H1 (cell line): ENCODE data around the gene EEIG2. TPM values are rescaled to one million over a fixed set of nuclear protein-coding genes. Genes with fewer than 3 reads are reported as not detected.

Experiments
- CTCF ChIA-PET: fragments of 300-600 bp; sonication (Branson Sonifier 250); formaldehyde crosslinking; loops from one replicate; lab custom pipeline; 2021; ENCODE audit not compliant: partially characterized antibody; lab: Charles Lee
- POLR2A ChIA-PET: fragments of 300-600 bp; sonication (Branson Sonifier 250); formaldehyde crosslinking; loops from one replicate; lab custom pipeline; 2021; ENCODE audit warnings: inconsistent platforms; ENCODE audit not compliant: partially characterized antibody; lab: Charles Lee
- DNase-seq, 2 experiments: peaks; one replicate each; pipeline versions ENCODE4 v3.0.0 to v3.0.0-alpha.2; 2010 to 2022; ENCODE audit warnings: low spot score in 2 of 2, low read depth in 1 of 2, mixed read lengths in 1 of 2
- FAIRE-seq: peaks from 2 replicates; lab custom pipeline; 2011; peaks lifted over from hg19 to GRCh38; lab: Jason Lieb, UNC
- H2AFZ ChIP-seq: 2 replicates; pipeline ENCODE4 v1.8.1; 2012; ENCODE audit warnings: low read length, inconsistent platforms
- H2AK5ac ChIP-seq: 2 replicates; pipeline ENCODE4 v1.6.1; 2013; ENCODE audit warnings: low read depth, low read length
- H2BK120ac ChIP-seq: replicated peaks from 2 replicates; pipeline ENCODE3; 2013; ENCODE audit warnings: low read depth, low read length, inconsistent platforms
- H2BK12ac ChIP-seq: 2 replicates; pipeline ENCODE4 v1.6.1; 2013; ENCODE audit warnings: low read depth, low read length
- H2BK15ac ChIP-seq: 2 replicates; pipeline ENCODE4 v1.6.1; 2013; ENCODE audit warnings: low read length
- H2BK20ac ChIP-seq: 2 replicates; pipeline ENCODE4 v1.6.1; 2013; ENCODE audit warnings: low read length
- H2BK5ac ChIP-seq: 2 replicates; pipeline ENCODE4 v1.6.1; 2013; ENCODE audit warnings: low read depth, low read length
- H3K14ac ChIP-seq: 2 replicates; pipeline ENCODE4 v1.6.1; 2013; ENCODE audit warnings: inconsistent platforms; ENCODE audit not compliant: insufficient read length
- H3K18ac ChIP-seq: 2 replicates; pipeline ENCODE4 v1.6.1; 2013; ENCODE audit warnings: low read length; ENCODE audit errors: extremely low read depth
- H3K23ac ChIP-seq: 2 replicates; pipeline ENCODE4 v1.6.1; 2013; ENCODE audit warnings: inconsistent platforms; ENCODE audit not compliant: insufficient read length
- H3K23me2 ChIP-seq: 2 replicates; pipeline ENCODE4 v1.6.1; 2013; ENCODE audit warnings: low read depth, low read length
- H3K27ac ChIP-seq: 2 replicates; pipeline ENCODE4 v1.6.1; 2011; ENCODE audit warnings: low read depth, low read length, inconsistent platforms
- H3K27me3 ChIP-seq, 4 experiments: replicated peaks in 1 of 4; 1 replicate in 1 of 4; 2 replicates in 3 of 4; pipeline versions ENCODE4 v1.6.1 to v1.8.1; 2011 to 2013; ENCODE audit warnings: low read length in 3 of 4, mild to moderate bottlenecking in 3 of 4, inconsistent platforms in 2 of 4, mixed read lengths in 2 of 4, moderate library complexity in 1 of 4; ENCODE audit not compliant: control insufficient read depth in 3 of 4, insufficient read depth in 3 of 4; ENCODE audit errors: extremely low read depth in 1 of 4
- H3K36me3 ChIP-seq, 4 experiments: 2 replicates each; pipeline versions ENCODE4 v1.6.1 to v1.8.1; 2011 to 2013; ENCODE audit warnings: mild to moderate bottlenecking in 4 of 4, low read length in 3 of 4, moderate library complexity in 2 of 4, control low read depth in 1 of 4, inconsistent platforms in 1 of 4; ENCODE audit not compliant: insufficient read depth in 4 of 4, control insufficient read depth in 2 of 4
- H3K4ac ChIP-seq: replicated peaks from 2 replicates; pipeline ENCODE3; 2013; ENCODE audit warnings: low read length, low read depth, mixed read lengths, inconsistent platforms; ENCODE audit not compliant: insufficient read length
- H3K4me1 ChIP-seq, 4 experiments: replicated peaks in 1 of 4; 1 replicate in 1 of 4; 2 replicates in 3 of 4; pipeline versions ENCODE4 v1.6.1 to v1.8.1; 2011 to 2013; ENCODE audit warnings: low read length in 3 of 4, inconsistent platforms in 2 of 4, mixed read lengths in 1 of 4; ENCODE audit not compliant: insufficient read depth in 4 of 4, control insufficient read depth in 3 of 4
- H3K4me2 ChIP-seq, 2 experiments: 2 replicates each; pipeline versions ENCODE4 v1.6.1 to v1.8.1; 2011 to 2013; ENCODE audit warnings: low read depth in 2 of 2, low read length in 2 of 2, control low read depth in 1 of 2, inconsistent platforms in 1 of 2, mild to moderate bottlenecking in 1 of 2; ENCODE audit not compliant: insufficient read depth in 1 of 2
- H3K4me3 ChIP-seq, 4 experiments: fragments of 200-600, 300-600 bp in 1 of 4; sonication (generic), shearing (Covaris generic), sonication (Bioruptor Twin) in 1 of 4; 2 replicates each; pipeline versions ENCODE4 v1.5.1 to v1.8.1; 2011 to 2016; ENCODE audit warnings: low read length in 4 of 4, low read depth in 3 of 4, control low read depth in 2 of 4, inconsistent platforms in 2 of 4, mild to moderate bottlenecking in 2 of 4, mixed read lengths in 1 of 4, moderate library complexity in 1 of 4; ENCODE audit not compliant: insufficient read depth in 2 of 4; ENCODE audit errors: extremely low read depth in 1 of 4
- H3K56ac ChIP-seq: replicated peaks from 2 replicates; pipeline ENCODE3; 2013; ENCODE audit warnings: low read depth, mild to moderate bottlenecking, mixed read lengths, low read length, inconsistent platforms; ENCODE audit not compliant: insufficient read length
- H3K79me1 ChIP-seq: 2 replicates; pipeline ENCODE4 v1.6.1; 2013; ENCODE audit warnings: low read depth, low read length, control low read depth
- H3K79me2 ChIP-seq, 2 experiments: 2 replicates each; pipeline versions ENCODE4 v1.6.1 to v1.8.1; 2012 to 2013; ENCODE audit warnings: low read length in 2 of 2, mild to moderate bottlenecking in 2 of 2, inconsistent platforms in 1 of 2; ENCODE audit not compliant: insufficient read depth in 2 of 2, control insufficient read depth in 1 of 2
- H3K9ac ChIP-seq, 4 experiments: replicated peaks in 1 of 4; 1 replicate in 1 of 4; 2 replicates in 3 of 4; pipeline versions ENCODE4 v1.6.1 to v1.8.1; 2011 to 2013; ENCODE audit warnings: low read depth in 3 of 4, low read length in 3 of 4, control low read depth in 2 of 4, mild to moderate bottlenecking in 2 of 4, moderate library complexity in 2 of 4, inconsistent platforms in 1 of 4; ENCODE audit errors: extremely low read depth in 1 of 4
- H3K9me3 ChIP-seq, 2 experiments: 2 replicates each; pipeline versions ENCODE4 v1.6.1 to v1.8.1; 2012 to 2013; ENCODE audit warnings: mild to moderate bottlenecking in 2 of 2, moderate library complexity in 2 of 2, control low read depth in 1 of 2, inconsistent platforms in 1 of 2, low read depth in 1 of 2, low read length in 1 of 2, mixed read lengths in 1 of 2; ENCODE audit not compliant: insufficient read depth in 2 of 2
- H4K20me1 ChIP-seq, 2 experiments: replicated peaks in 1 of 2; 2 replicates each; pipeline versions ENCODE3 to v1.8.1; 2011 to 2013; ENCODE audit warnings: inconsistent platforms in 2 of 2, low read length in 2 of 2, mild to moderate bottlenecking in 1 of 2; ENCODE audit not compliant: insufficient read depth in 2 of 2, control insufficient read depth in 1 of 2
- H4K5ac ChIP-seq: 2 replicates; pipeline ENCODE4 v1.6.1; 2013; ENCODE audit warnings: low read length, low read depth, mixed read lengths, inconsistent platforms; ENCODE audit not compliant: insufficient read length
- H4K8ac ChIP-seq: 2 replicates; pipeline ENCODE4 v1.8.0; 2013; ENCODE audit warnings: mild to moderate bottlenecking, moderate library complexity, low read length, inconsistent platforms; ENCODE audit not compliant: insufficient read depth; ENCODE audit errors: extremely low read depth
- H4K91ac ChIP-seq: replicated peaks from 2 replicates; pipeline ENCODE3; 2013; ENCODE audit warnings: low read length, mixed read lengths, inconsistent platforms; ENCODE audit not compliant: insufficient read length
- CHD2 ChIP-seq: IDR thresholded peaks from 2 replicates; pipeline ENCODE4 v1.6.1; 2012; ENCODE audit warnings: low read length, improper control_type of control experiment
- EZH2 ChIP-seq: fragments of 200-600 bp; sonication (generic); IDR thresholded peaks from 2 replicates; pipeline ENCODE4 v1.7.1; 2012; ENCODE audit warnings: low read depth, mild to moderate bottlenecking, moderate library complexity, low read length, inconsistent platforms; ENCODE audit not compliant: severe bottlenecking
- WGBS, 2 experiments: shearing (Covaris generic) in 1 of 2; methylation state at CpG; one replicate each; pipeline versions ENCODE4 v1.1.6 to v1.1.7; 2013 to 2015; ENCODE audit warnings: low lambda C conversion rate in 2 of 2, mixed read lengths in 2 of 2, inconsistent platforms in 1 of 2, low coverage in 1 of 2, missing lambda C conversion rate in 1 of 2; ENCODE audit not compliant: insufficient replicate concordance in 2 of 2, insufficient coverage in 1 of 2, insufficient read length in 1 of 2; ENCODE audit errors: extremely low coverage in 1 of 2, missing lambda C conversion rate in 1 of 2; 5-methylcytosine and 5-hydroxymethylcytosine counted together
- polyA plus RNA-seq, 7 experiments: library from polyadenylated mRNA; depleted of rRNA in 3 of 7; stranded (reverse) in 5 of 7; unstranded in 2 of 7; fragments of >200 nt in 5 of 7; fragments of 200-250 nt in 2 of 7; gene quantifications; 1 replicate in 5 of 7; 2 replicates in 1 of 7; 4 replicates in 1 of 7; pipeline versions ENCODE4 v1.2.1 to v1.2.3, GENCODE V29; 2011 to 2013; ENCODE audit warnings: missing spikeins in 2 of 7, mixed read lengths in 2 of 7
- total RNA-seq: library from RNA; stranded (reverse); fragmentation: NEBNext Ultra II Directional; extraction: Animal tissue kit (Norgen Biotek cat#: 25700); gene quantifications from 2 replicates; pipeline ENCODE4 v1.2.1, GENCODE V29; 2021

The EEIG2 gene
- total and polyA plus RNA-seq, 2 of the 8 experiments (the other 6 are each of a cell fraction or from before 2014, with no cell fraction given), result 6.1 to 20.1 TPM

DNA sequence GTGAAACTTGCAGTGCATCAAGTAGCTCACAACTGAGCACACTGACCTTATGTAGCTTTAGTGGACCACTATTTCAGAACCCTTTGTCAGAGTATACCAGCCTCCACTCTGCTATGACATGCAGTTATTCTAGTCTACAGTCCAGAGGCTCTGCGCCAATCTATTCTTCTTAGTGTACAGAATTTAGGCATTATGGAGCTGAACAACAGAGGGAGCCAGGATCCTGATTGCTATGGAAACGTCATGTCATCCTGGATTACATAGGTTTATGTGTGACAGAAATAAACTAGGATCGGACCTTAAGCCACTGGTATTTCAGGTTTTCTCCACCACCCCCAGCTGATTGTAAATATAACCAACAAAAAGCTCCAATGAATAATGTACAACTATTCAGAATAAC is 48.1 kb upstream of the EEIG2 start:
- H3K23me2 ChIP-seq, result no peaks in the 10 kb centered on the region
- H3K4me2 ChIP-seq, result no peak overlapping the region
- H3K4me3 ChIP-seq, result no peak overlapping the region
- no peak overlapping the region for H2AK5ac ChIP-seq
- no peak overlapping the region for H2BK120ac ChIP-seq
- H2BK20ac ChIP-seq, result no peak overlapping the region
- no peak overlapping the region for H3K4ac ChIP-seq
- POLR2A ChIA-PET, result no interaction called here
- H3K27me3 ChIP-seq, result no peaks in the 10 kb centered on the region
- no peak for FAIRE-seq
- DNase-seq, result no peak
- no peak overlapping the region for H3K23ac ChIP-seq
- H3K27ac ChIP-seq, result no peak overlapping the region
- H4K8ac ChIP-seq, result no peak overlapping the region
- H3K36me3 ChIP-seq, result no peaks in the 10 kb centered on the region
- no peak overlapping the region for H4K5ac ChIP-seq
- no peak overlapping the region for H3K18ac ChIP-seq
- no peak overlapping the region for H2BK5ac ChIP-seq
- H3K56ac ChIP-seq, result no peak overlapping the region
- H3K79me1 ChIP-seq, result no peaks in the 10 kb centered on the region
- H3K9me3 ChIP-seq, result 0 out of 4 replicates have a peak, but pooled peaks cover 0 to 10% of the 10 kb centered on the region in 2 experiments
- CTCF ChIA-PET, result interaction anchor here (1.0 to 8.5 kb wide), 16 partner anchors 9 to 448 kb away, joined by 3 to 127 read pairs (median 6); partner anchors contain the start of gene EEIG2
- no peak overlapping the region for H2BK15ac ChIP-seq
- no peaks in the 10 kb centered on the region for H3K4me1 ChIP-seq
- H2BK12ac ChIP-seq, result no peak overlapping the region
- WGBS, 2 experiments, result 79% methylated on average over 3 of the region's 3 CpGs; no CpG with 5 or more reads in 1 of the 2 experiments
- no peak overlapping the region for H2AFZ ChIP-seq
- no peak overlapping the region for H3K9ac ChIP-seq
- H4K20me1 ChIP-seq, result no peaks in the 10 kb centered on the region
- H3K79me2 ChIP-seq, result no peaks in the 10 kb centered on the region
- TF ChIP-seq EZH2 (no peak), CHD2 (no peak)
- H3K14ac ChIP-seq, result no peak overlapping the region
- no peak overlapping the region for H4K91ac ChIP-seq
